Posterior vena cava (tissue), 2 donors: ENCODE results near the gene PNKD. TPM values are rescaled to one million over a fixed set of nuclear protein-coding genes. Genes with fewer than 3 reads are reported as not detected.

Experiments
- microRNA-seq, 2 donors: library from miRNA; unstranded; fragments of <30 nt; microRNA quantifications; one replicate each; pipeline ENCODE4 v1.2.0, GENCODE V29; 2020 to 2021; ENCODE audit warnings: borderline microRNAs expressed in 2 of 2
- total RNA-seq, 2 donors: library from RNA; stranded (reverse); fragmentation: NEBNext Ultra II Directional; extraction: Animal tissue kit (Norgen Biotek cat#: 25700); gene quantifications; one replicate each; pipeline ENCODE4 v1.2.1, GENCODE V29; 2021
- donor health status: DM: yes; HTN: yes; CAD: no.
- donor health status: DM: yes; HTN: yes; CAD: no.

PNKD gene
- total RNA-seq, 2 donors from 2014 or later: 29.8 to 45.3 TPM

Small RNA genes within 50 kb of the gene (microRNA-seq; reads per million reads assigned to microRNA genes)
- gene MIR6513: 1.8 to 3.9 reads per million in 2 donors
- 0 to 0.32 reads per million in 2 donors for gene MIR6810

Other genes with a start within 250 kb of the PNKD start
- under 1 TPM in 1 of 2 donors, not detected in 1; 0.14 TPM for gene RUFY4, start 201.3 kb upstream of the PNKD start, total RNA-seq
- 1 to 10 TPM; 2.0 to 2.5 TPM for gene CXCR2, start 144.5 kb upstream of the PNKD start, total RNA-seq
- 1 to 10 TPM; 1.1 to 2.5 TPM for gene CXCR1, start 103.6 kb upstream of the PNKD start, total RNA-seq
- 100 to 1,000 TPM; 258 to 291 TPM for gene ARPC2, start 53.3 kb upstream of the PNKD start, total RNA-seq
- gene GPBAR1, start 9.5 kb upstream of the PNKD start, total RNA-seq: 1 to 10 TPM; 1.2 to 4.2 TPM
- gene AAMP, start 382 bp upstream of the PNKD start, total RNA-seq: 10 to 100 TPM; 43.3 to 45.0 TPM
- 100 to 1,000 TPM; 191 to 195 TPM for gene TMBIM1, start 22.0 kb downstream of the PNKD start, total RNA-seq
- not detected for gene CATIP, start 86.3 kb downstream of the PNKD start, total RNA-seq
- gene SLC11A1, start 111.8 kb downstream of the PNKD start, total RNA-seq: 10 to 100 TPM; 28.8 to 77.1 TPM
- 100 to 1,000 TPM; 112 to 142 TPM for gene CTDSP1, start 129.3 kb downstream of the PNKD start, total RNA-seq
- not detected for gene VIL1, start 148.6 kb downstream of the PNKD start, total RNA-seq